Keratinocyte (primary cell): Measurements from ENCODE around the gene FURIN. TPM values are rescaled to one million over a fixed set of nuclear protein-coding genes. Genes with fewer than 3 reads are reported as not detected.

Source experiments
- DNase-seq: peaks from one replicate; pipeline ENCODE4 v3.0.0-alpha.2; 2011; ENCODE audit warnings: low read depth, missing footprints, low spot score
- FAIRE-seq: peaks from 2 replicates; lab custom pipeline; 2011; peaks lifted over from hg19 to GRCh38; lab: Jason Lieb, UNC
- H2AFZ ChIP-seq: 2 replicates; pipeline ENCODE4 v1.6.0; 2012; ENCODE audit warnings: low read length, control low read depth, inconsistent platforms; ENCODE audit not compliant: control insufficient read depth
- H3K27ac ChIP-seq: 2 replicates; pipeline ENCODE4 v1.5.1; 2011; ENCODE audit warnings: low read length; ENCODE audit not compliant: control insufficient read depth, insufficient read depth
- H3K27me3 ChIP-seq: 3 replicates; pipeline ENCODE4 v1.6.0; 2011; ENCODE audit warnings: low read length; ENCODE audit not compliant: control insufficient read depth, insufficient read depth; ENCODE audit errors: extremely low read depth
- H3K36me3 ChIP-seq, 2 experiments: 2 replicates in 1 of 2; 3 replicates in 1 of 2; pipeline ENCODE4 v1.5.1; 2011; ENCODE audit warnings: low read length in 2 of 2, mild to moderate bottlenecking in 1 of 2; ENCODE audit not compliant: control insufficient read depth in 2 of 2, insufficient read depth in 2 of 2; ENCODE audit errors: extremely low read depth in 1 of 2
- H3K4me1 ChIP-seq: 3 replicates; pipeline ENCODE4 v1.5.1; 2011; ENCODE audit warnings: low read length; ENCODE audit not compliant: control insufficient read depth, insufficient read depth; ENCODE audit errors: extremely low read depth
- H3K4me2 ChIP-seq: 3 replicates; pipeline ENCODE4 v1.6.0; 2011; ENCODE audit warnings: low read depth, low read length; ENCODE audit not compliant: control insufficient read depth, insufficient read depth; ENCODE audit errors: extremely low read depth
- H3K4me3 ChIP-seq, 3 experiments: fragments of 200-600 bp in 1 of 3; sonication (generic) in 1 of 3; 2 replicates in 2 of 3; 3 replicates in 1 of 3; pipeline ENCODE4 v1.5.1; 2011 to 2016; ENCODE audit warnings: low read length in 3 of 3, mild to moderate bottlenecking in 3 of 3, control low read depth in 2 of 3, inconsistent platforms in 1 of 3, low read depth in 1 of 3, mixed read lengths in 1 of 3, mixed run types in 1 of 3, moderate library complexity in 1 of 3; ENCODE audit not compliant: control insufficient read depth in 2 of 3, insufficient read depth in 2 of 3; ENCODE audit errors: extremely low read depth in 1 of 3
- H3K79me2 ChIP-seq: 2 replicates; pipeline ENCODE4 v1.6.0; 2012; ENCODE audit warnings: low read length; ENCODE audit not compliant: control insufficient read depth, insufficient read depth
- H3K9ac ChIP-seq: 3 replicates; pipeline ENCODE4 v1.6.0; 2011; ENCODE audit warnings: low read length; ENCODE audit not compliant: control insufficient read depth, insufficient read depth; ENCODE audit errors: extremely low read depth
- H3K9me1 ChIP-seq: 3 replicates; pipeline ENCODE4 v1.6.0; 2011; ENCODE audit warnings: low read length; ENCODE audit not compliant: control insufficient read depth, insufficient read depth; ENCODE audit errors: extremely low read depth
- H3K9me3 ChIP-seq: 2 replicates; pipeline ENCODE4 v1.5.1; 2012; ENCODE audit warnings: low read depth, low read length; ENCODE audit not compliant: control insufficient read depth
- H4K20me1 ChIP-seq: 3 replicates; pipeline ENCODE4 v1.6.0; 2011; ENCODE audit warnings: low read length; ENCODE audit not compliant: control insufficient read depth, insufficient read depth; ENCODE audit errors: extremely low read depth
- EZH2 ChIP-seq: IDR thresholded peaks from one replicate; pipeline ENCODE4 v1.6.1; 2012; ENCODE audit warnings: inconsistent platforms, mild to moderate bottlenecking, low read length, moderate library complexity
- dilution Hi-C: fragments of 300-500 bp; cut with MboI; formaldehyde crosslinking; loops from one replicate; pipeline ENCODE4 v1.7.0; 2020; ENCODE audit warnings: low sequenced_read_pairs; ENCODE audit not compliant: extremely low pct_ligation_motif_present
- polyA plus RNA-seq, 5 experiments: library from polyadenylated mRNA; depleted of rRNA in 3 of 5; stranded (reverse) in 3 of 5; stranded (forward) in 1 of 5; unstranded in 1 of 5; fragments of >200 nt; gene quantifications; 1 replicate in 1 of 5; 2 replicates in 3 of 5; 3 replicates in 1 of 5; pipeline versions ENCODE4 v1.2.1 to v1.2.3, GENCODE V29; 2011 to 2012; ENCODE audit warnings: missing spikeins in 2 of 5, low read depth in 1 of 5, low replicate concordance in 1 of 5
- TF ChIP-seq, protein P1 (sequence below), 3 experiments: IDR thresholded peaks in 1 of 3; conservative IDR thresholded peaks in 1 of 3; optimal IDR thresholded peaks in 1 of 3; 2 replicates in 2 of 3; 3 replicates in 1 of 3; pipeline versions ENCODE3 to v1.5.1; 2011; ENCODE audit warnings: low read length in 3 of 3, mild to moderate bottlenecking in 3 of 3, moderate library complexity in 2 of 3, control low read depth in 1 of 3, inconsistent platforms in 1 of 3; ENCODE audit not compliant: insufficient read depth in 2 of 3; ENCODE audit errors: extremely low read depth in 1 of 3

The FURIN gene
- polyA plus RNA-seq, 1 donor (not counting 4 experiments of a cell fraction or from before 2014, with no cell fraction given): 22.8 TPM

GRCh38 chr15:90904746-90905145, 36.4 kb downstream of the FURIN start:
- Histone ChIP-seq H3K36me3 (peaks cover 3 to 5% of the 10 kb centered on the region in 2 experiments), H3K9me3 (no peaks in the 10 kb centered on the region), H3K4me2 (no peak overlapping the region), H3K4me3 (no peak overlapping the region), H3K79me2 (no peaks in the 10 kb centered on the region), H3K27ac (no peak overlapping the region), H3K9me1 (peaks cover 2% of the 10 kb centered on the region), H3K9ac (no peak overlapping the region), H4K20me1 (no peaks in the 10 kb centered on the region), H3K27me3 (no peaks in the 10 kb centered on the region), H3K4me1 (peaks cover 12% of the 10 kb centered on the region), H2AFZ (no peak overlapping the region)
- no peak for DNase-seq
- no peak for FAIRE-seq
- TF ChIP-seq, protein P1, sequence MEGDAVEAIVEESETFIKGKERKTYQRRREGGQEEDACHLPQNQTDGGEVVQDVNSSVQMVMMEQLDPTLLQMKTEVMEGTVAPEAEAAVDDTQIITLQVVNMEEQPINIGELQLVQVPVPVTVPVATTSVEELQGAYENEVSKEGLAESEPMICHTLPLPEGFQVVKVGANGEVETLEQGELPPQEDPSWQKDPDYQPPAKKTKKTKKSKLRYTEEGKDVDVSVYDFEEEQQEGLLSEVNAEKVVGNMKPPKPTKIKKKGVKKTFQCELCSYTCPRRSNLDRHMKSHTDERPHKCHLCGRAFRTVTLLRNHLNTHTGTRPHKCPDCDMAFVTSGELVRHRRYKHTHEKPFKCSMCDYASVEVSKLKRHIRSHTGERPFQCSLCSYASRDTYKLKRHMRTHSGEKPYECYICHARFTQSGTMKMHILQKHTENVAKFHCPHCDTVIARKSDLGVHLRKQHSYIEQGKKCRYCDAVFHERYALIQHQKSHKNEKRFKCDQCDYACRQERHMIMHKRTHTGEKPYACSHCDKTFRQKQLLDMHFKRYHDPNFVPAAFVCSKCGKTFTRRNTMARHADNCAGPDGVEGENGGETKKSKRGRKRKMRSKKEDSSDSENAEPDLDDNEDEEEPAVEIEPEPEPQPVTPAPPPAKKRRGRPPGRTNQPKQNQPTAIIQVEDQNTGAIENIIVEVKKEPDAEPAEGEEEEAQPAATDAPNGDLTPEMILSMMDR (optimal IDR thresholded peaks at IDR 0.05 in 1 of 3, IDR thresholded peaks at IDR 0.05 in 1 of 3, conservative IDR thresholded peaks at IDR 0.05 in 1 of 3; ENCODE audit: extremely low read depth in 1 of 3, insufficient read depth in 2 of 3, low read length in 3 of 3): no peak
- TF ChIP-seq EZH2: no peak
- dilution Hi-C loops: no loop called here

GRCh38 chr15:90905306-90906180, 37.2 kb downstream of the FURIN start:
- dilution Hi-C loops: no loop called here
- Histone ChIP-seq H3K9me3 (no peaks in the 10 kb centered on the region), H3K4me2 (no peak overlapping the region), H3K4me1 (peaks cover 12% of the 10 kb centered on the region), H3K4me3 (no peak overlapping the region), H3K79me2 (no peaks in the 10 kb centered on the region), H3K27ac (no peak overlapping the region), H2AFZ (no peak overlapping the region), H3K9ac (no peak overlapping the region), H3K36me3 (peaks cover 3 to 5% of the 10 kb centered on the region in 2 experiments), H4K20me1 (no peaks in the 10 kb centered on the region), H3K27me3 (no peaks in the 10 kb centered on the region), H3K9me1 (peaks cover 2% of the 10 kb centered on the region)
- no peak for FAIRE-seq
- no peak for TF ChIP-seq EZH2
- TF ChIP-seq, protein P1 (optimal IDR thresholded peaks at IDR 0.05 in 1 of 3, IDR thresholded peaks at IDR 0.05 in 1 of 3, conservative IDR thresholded peaks at IDR 0.05 in 1 of 3; ENCODE audit: extremely low read depth in 1 of 3, insufficient read depth in 2 of 3, low read length in 3 of 3): no peak
- no peak for DNase-seq
